Ishikawa (cell line): Measurements from ENCODE around the gene SFMBT1.

Source experiments
- CEBPB ChIP-seq: IDR thresholded peaks from 2 replicates; pipeline ENCODE4 v1.6.1; 2012
- CREB1 ChIP-seq: IDR thresholded peaks from 2 replicates; pipeline ENCODE4 v1.6.1; 2012; ENCODE audit warnings: low read depth
- EGR1 ChIP-seq: IDR thresholded peaks from 2 replicates; pipeline ENCODE4 v1.6.1; 2012
- EP300 ChIP-seq: IDR thresholded peaks from 2 replicates; pipeline ENCODE4 v1.6.1; 2012; ENCODE audit warnings: borderline replicate concordance
- FOXM1 ChIP-seq: IDR thresholded peaks from 2 replicates; pipeline ENCODE4 v1.6.1; 2012; ENCODE audit warnings: low read depth, borderline replicate concordance
- MAX ChIP-seq: IDR thresholded peaks from 2 replicates; pipeline ENCODE4 v1.6.1; 2012
- NFIC ChIP-seq: IDR thresholded peaks from 2 replicates; pipeline ENCODE4 v1.6.1; 2012
- RAD21 ChIP-seq: IDR thresholded peaks from 2 replicates; pipeline ENCODE4 v1.6.1; 2012; ENCODE audit warnings: low read depth
- REST ChIP-seq: IDR thresholded peaks from 2 replicates; pipeline ENCODE4 v1.6.1; 2012; ENCODE audit warnings: low read depth, mild to moderate bottlenecking
- TAF1 ChIP-seq: IDR thresholded peaks from 2 replicates; pipeline ENCODE4 v1.6.1; 2012; ENCODE audit warnings: low read depth, mild to moderate bottlenecking
- TCF12 ChIP-seq: IDR thresholded peaks from 2 replicates; pipeline ENCODE4 v1.6.1; 2012; ENCODE audit warnings: low read depth
- TEAD4 ChIP-seq: IDR thresholded peaks from 2 replicates; pipeline ENCODE4 v1.6.1; 2012
- USF1 ChIP-seq: IDR thresholded peaks from 2 replicates; pipeline ENCODE4 v1.6.1; 2012
- YY1 ChIP-seq: IDR thresholded peaks from 2 replicates; pipeline ENCODE4 v1.6.1; 2012; ENCODE audit warnings: low read depth
- ZBTB7A ChIP-seq: IDR thresholded peaks from 2 replicates; pipeline ENCODE4 v1.6.1; 2012; ENCODE audit warnings: low read depth

SFMBT1 gene

GRCh38 chr3:53079147-53079546 is 33.3 kb upstream of the SFMBT1 start:
- TF ChIP-seq FOXM1: no peak
- TF ChIP-seq RAD21: no peak
- TF ChIP-seq EP300: no peak
- no peak for TF ChIP-seq ZBTB7A
- no peak for TF ChIP-seq USF1
- no peak for TF ChIP-seq EGR1
- no peak for TF ChIP-seq TCF12
- TF ChIP-seq CEBPB: no peak
- no peak for TF ChIP-seq TEAD4

- TF ChIP-seq USF1: no peak
- TF ChIP-seq TEAD4: no peak
- no peak for TF ChIP-seq REST
- TF ChIP-seq FOXM1: no peak
- TF ChIP-seq CEBPB: no peak
Measured at GRCh38 chr3:53078656-53079055, 32.8 kb upstream of the SFMBT1 start.

- TF ChIP-seq NFIC (no peak), USF1 (no peak), TAF1 (no peak), TEAD4 (no peak)
Measured at GRCh38 chr3:53077476-53078220, 31.8 kb upstream of the SFMBT1 start.

GRCh38 chr3:53075743-53076140 is 29.9 kb upstream of the SFMBT1 start:
- no peak for TF ChIP-seq TAF1
- no peak for TF ChIP-seq USF1
- TF ChIP-seq ZBTB7A: no peak
- TF ChIP-seq CREB1: no peak
- TF ChIP-seq NFIC: no peak

- no peak for TF ChIP-seq TEAD4
- TF ChIP-seq TAF1: no peak
- TF ChIP-seq REST: no peak
- no peak for TF ChIP-seq USF1
- TF ChIP-seq RAD21: no peak
- no peak for TF ChIP-seq TCF12
- no peak for TF ChIP-seq YY1
- TF ChIP-seq CEBPB: no peak
- TF ChIP-seq ZBTB7A: no peak
- TF ChIP-seq NFIC: no peak
- TF ChIP-seq EP300: no peak
- no peak for TF ChIP-seq CREB1
- TF ChIP-seq MAX: no peak
- TF ChIP-seq FOXM1: no peak
- no peak for TF ChIP-seq EGR1
Measured at GRCh38 chr3:53074761-53075742, 29.2 kb upstream of the SFMBT1 start.
